Mesenteric fat pad (tissue), 1 donor: ENCODE measurements around the gene LDHA. TPM values are rescaled to one million over a fixed set of nuclear protein-coding genes. Genes with fewer than 3 reads are reported as not detected.

Experiments
- microRNA-seq: library from miRNA; unstranded; fragments of <30 nt; microRNA quantifications from one replicate; pipeline ENCODE4 v1.2.0, GENCODE V29; 2020; ENCODE audit warnings: borderline number of aligned reads
- total RNA-seq: library from RNA; stranded (reverse); fragmentation: NEBNext Ultra II Directional; extraction: Animal tissue kit (Norgen Biotek cat#: 25700); gene quantifications from one replicate; pipeline ENCODE4 v1.2.1, GENCODE V29; 2021
- donor health status: DM: yes; HTN: yes; CAD: no.

The LDHA gene
- total RNA-seq, 1 donor from 2014 or later = 957 TPM

Small RNA genes lying within 50 kb of the gene (microRNA-seq; reads per million reads assigned to microRNA genes)
- gene MIR3159 = not detected

Other genes with a start within 250 kb of the LDHA start
- gene MRGPRX4, start 221.7 kb upstream of the LDHA start, total RNA-seq = not detected
- 4.1 TPM for gene SAA4, start 157.8 kb upstream of the LDHA start, total RNA-seq
- gene SAA2, start 145.9 kb upstream of the LDHA start, total RNA-seq = 700 TPM
- 5,251 TPM for gene SAA1, start 128.3 kb upstream of the LDHA start, total RNA-seq
- 26.4 TPM for gene HPS5, start 72.4 kb upstream of the LDHA start, total RNA-seq
- 43.5 TPM for gene GTF2H1, start 72.0 kb upstream of the LDHA start, total RNA-seq
- gene LDHC, start 17.8 kb downstream of the LDHA start, total RNA-seq = not detected
- not detected for gene LDHAL6A, start 61.3 kb downstream of the LDHA start, total RNA-seq
- 46.9 TPM for gene TSG101, start 132.4 kb downstream of the LDHA start, total RNA-seq
- 29.0 TPM for gene UEVLD, start 194.2 kb downstream of the LDHA start, total RNA-seq
- gene MISFA, start 205.2 kb downstream of the LDHA start, total RNA-seq = 3.7 TPM
- 17.1 TPM for gene SPTY2D1, start 239.8 kb downstream of the LDHA start, total RNA-seq